Stimulated activated CD8-positive, alpha-beta memory T cell treated with anti-CD3 and anti-CD28 coated beads, Interleukin-4, amount 100 ng/mL, for 4 hours (primary cell): Measurements from ENCODE around the gene RPRD1A.
"Not testable (repeated sequence)": the region's sequence is repeated elsewhere in the genome, so short reads cannot be mapped to it uniquely, and the experiment has no call there.

ENCODE experiments used
- DNase-seq, 2 donors: peaks; one replicate each; pipeline ENCODE4 v3.0.0-alpha.2; 2020; ENCODE audit warnings: low read depth in 2 of 2, low spot score in 1 of 2

Gene RPRD1A, protein sequence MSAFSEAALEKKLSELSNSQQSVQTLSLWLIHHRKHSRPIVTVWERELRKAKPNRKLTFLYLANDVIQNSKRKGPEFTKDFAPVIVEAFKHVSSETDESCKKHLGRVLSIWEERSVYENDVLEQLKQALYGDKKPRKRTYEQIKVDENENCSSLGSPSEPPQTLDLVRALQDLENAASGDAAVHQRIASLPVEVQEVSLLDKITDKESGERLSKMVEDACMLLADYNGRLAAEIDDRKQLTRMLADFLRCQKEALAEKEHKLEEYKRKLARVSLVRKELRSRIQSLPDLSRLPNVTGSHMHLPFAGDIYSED

DNA sequence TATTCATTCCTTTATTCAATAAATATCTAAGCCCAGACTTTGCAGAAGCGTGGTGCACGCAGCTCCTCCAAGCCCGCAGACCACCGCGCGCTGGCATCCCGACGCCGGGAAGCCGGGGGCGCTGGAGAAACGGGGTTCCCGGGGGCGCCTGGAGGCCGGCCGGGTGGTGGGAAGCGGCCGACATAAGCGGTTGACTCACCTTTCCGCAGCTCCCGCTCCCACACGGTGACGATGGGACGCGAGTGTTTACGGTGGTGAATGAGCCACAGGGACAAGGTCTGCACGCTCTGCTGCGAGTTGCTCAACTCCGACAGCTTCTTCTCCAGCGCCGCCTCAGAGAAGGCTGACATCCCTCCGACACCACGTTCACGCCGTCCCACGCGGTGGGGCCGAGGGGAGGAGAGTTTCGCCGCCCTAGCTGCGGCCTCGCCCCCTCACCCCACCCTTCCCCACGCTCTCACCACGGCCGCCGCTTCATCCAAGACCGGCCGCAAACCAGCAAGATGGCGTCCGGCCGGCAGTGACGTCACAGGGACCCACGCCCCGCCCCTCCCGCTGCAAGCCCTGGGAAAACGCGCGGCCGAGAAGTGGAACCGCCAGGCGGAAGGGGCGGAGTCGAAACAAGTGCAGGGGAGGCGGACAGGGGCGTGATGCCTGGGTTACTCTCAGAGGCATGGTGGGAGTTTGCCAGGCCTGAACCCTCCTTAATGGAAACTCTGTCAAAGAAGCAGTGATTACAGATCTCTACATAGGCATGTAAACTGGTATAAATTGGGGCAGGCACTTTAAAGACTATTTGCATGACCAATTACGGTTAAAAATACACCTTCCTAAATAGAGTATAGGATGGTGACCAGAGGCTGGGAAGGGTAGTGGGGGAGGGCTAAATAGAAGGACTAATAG is at the start of gene RPRD1A:
Gene RPRD1A, minus strand, starts transcription at position 505 of the 903 bp plus-strand sequence. Its CDS starts 155 bp downstream, at position 350.
- DNase-seq = peak; percentile 97 to 98

GRCh38 chr18:36116771-36117170 is 49.4 kb upstream of the RPRD1A start:
- not testable (repeated sequence) for DNase-seq

DNA sequence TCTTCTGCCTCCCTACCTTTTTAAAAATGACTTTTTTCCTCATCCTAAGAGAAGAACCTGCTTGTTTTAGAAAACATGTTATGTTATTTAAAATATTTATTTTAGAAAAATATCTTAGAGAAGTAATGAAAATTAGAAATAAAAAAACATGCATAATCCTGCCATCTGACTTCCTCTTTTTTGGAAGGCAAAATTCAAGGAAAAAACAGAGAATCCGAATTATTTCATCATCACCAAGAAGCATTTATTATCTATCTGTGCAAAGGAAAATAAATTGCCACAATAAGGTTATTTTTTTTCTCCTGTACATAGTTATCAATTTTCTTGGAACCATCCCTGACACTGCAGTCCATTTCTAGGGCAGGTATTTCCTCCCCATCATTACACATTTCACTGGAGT is 47.4 kb upstream of the RPRD1A start:
- DNase-seq = no peak

DNA sequence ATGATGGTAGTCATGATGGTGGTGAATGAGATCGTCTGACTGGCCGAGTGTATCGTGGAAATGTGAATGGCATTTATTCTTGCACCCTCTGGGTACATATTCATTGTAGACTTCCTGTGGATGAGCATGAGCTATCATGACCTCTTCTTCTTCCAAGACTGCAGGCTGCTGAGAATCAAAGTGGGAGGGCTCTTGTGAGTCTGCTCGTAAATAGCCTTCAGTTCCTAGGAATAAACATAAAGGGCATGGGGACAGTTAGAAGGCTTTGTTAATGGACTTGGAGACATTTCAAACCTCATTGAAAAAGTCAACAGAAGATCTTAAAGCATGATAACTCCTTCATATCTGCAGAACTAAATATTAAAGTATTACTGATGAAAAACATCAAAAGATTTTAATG is 46.9 kb upstream of the RPRD1A start:
- no peak for DNase-seq

- no peak for DNase-seq
These were observed 44.9 kb upstream of the RPRD1A start for GRCh38 chr18:36112302-36112701.

- DNase-seq = no peak
These were observed 42.4 kb upstream of the RPRD1A start for GRCh38 chr18:36109737-36110136.

DNA sequence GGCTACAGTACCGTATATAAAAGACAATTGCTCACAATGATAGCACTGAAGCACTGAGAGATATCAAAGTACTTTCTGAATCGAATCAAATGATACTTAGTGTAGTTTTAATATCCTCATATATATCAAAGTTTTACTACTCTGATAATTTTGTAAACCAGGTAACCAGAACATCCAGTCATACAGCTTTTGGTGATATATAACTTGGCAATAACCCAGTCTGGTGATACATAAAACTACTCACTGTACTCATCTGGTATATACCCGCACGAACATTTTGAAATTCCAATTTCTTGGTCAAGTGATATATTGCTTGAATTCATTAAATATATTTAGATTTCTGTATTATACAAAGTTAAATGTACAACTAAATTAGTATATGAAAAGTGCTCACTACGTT is 41.2 kb upstream of the RPRD1A start:
- no peak for DNase-seq

DNA sequence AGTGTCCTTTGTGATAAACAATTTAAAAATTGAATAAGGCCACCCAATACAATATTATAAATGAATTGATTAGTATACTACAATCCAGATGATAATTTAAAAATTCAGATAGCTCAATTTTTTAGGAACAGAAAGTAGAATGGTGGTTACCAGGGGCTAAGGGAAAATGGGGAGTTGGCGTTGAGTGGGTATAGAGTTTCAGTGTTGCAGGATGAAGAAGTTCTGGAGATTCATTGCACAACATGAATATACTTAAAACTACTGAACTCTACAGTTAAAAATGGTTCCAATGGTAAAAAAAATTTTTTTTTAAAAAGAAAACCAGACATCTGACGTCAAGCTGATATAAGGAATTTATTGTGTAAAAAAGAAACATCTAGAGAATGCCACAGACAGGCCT is 40.8 kb upstream of the RPRD1A start:
- DNase-seq = no peak

DNA sequence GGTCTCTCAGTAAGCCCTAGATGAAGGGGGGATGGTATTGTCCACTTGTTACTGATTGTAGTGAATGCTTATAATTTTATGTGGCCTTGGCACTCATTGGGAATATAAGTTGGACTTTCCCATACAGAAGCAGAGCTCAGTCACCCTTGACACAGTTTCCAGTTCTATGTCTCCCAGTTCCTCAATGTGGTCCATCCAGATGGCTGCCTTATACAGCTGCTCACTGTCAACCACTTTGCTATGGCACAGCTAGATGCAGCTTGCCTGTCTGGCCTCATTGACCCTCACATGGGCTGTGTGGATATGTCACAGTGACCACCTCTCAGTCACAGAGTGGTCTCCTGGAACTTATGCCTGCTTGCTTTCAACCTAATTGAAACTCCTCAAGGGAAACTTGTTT is 40.1 kb upstream of the RPRD1A start:
- DNase-seq = no peak

GRCh38 chr18:36104749-36105148 is 37.4 kb upstream of the RPRD1A start:
- DNase-seq = no peak

GRCh38 chr18:36101943-36102342 is 34.6 kb upstream of the RPRD1A start:
- DNase-seq = no peak

DNA sequence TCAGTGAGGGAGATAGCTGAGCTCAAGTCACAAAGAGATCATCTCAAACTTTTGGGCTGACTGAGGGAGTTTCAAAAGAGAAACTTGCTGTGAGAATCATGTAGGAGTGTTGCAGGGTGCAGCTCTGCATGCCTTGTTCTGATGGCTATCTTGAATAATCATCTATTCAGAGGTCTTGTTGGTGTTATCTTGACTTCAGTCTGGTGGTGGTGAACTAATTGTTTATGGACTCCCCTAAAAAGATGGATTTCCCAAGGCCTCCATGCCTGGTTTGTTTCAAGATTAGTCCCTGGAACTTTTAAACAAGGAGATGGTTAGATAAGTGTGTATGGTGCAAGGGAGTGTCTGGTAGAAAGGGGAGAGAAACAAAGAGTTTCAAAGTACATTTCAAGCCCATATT is 32.0 kb upstream of the RPRD1A start:
- DNase-seq = no peak

- no peak for DNase-seq
These were observed 29.6 kb upstream of the RPRD1A start for GRCh38 chr18:36096955-36097354.

DNA sequence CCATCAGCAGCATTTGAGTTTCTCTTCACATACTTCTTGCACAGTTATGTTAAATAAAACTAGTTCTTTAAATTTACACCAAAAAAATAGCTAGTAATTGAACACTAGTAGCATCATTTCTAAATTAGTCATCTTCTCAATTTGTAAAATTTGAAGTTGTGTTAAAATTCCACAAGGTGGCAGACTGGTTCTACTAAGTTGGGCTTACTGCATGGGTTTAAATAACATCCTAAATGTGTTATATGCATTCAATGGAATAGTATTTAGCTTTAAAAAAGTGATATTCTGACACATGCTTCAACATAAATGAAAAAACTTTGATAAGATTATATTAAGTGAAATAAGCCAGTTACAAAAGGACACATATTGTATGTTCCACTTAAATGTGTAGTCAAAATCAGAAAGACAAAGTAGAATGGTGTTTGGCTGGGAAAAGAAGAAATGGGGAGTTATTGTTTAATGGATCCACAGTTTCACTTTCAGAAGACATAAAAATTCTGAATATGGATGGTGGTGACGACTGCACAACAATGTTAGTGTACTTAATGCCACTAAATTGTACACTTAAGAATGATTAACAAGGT is 28.7 kb upstream of the RPRD1A start:
- no peak for DNase-seq

DNA sequence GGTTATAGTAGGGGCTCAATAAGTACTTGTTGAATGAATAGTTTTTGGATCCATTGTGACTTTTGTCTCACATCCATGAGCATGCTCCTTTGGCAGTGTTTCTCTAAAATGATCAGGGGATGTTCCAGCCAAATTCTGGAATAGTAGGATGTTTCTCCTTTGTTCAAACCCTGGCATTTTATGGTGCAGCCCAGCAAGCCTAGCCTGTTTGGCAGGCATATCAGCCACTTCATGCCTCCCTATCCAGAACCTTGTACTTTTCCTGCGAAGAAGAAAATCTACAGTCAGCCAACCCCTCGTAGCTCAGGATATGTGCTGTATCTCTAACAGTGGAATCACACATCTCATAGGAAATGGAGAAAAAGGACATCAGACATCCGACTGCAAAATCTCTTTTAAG is 27.1 kb upstream of the RPRD1A start:
- no peak for DNase-seq

DNA sequence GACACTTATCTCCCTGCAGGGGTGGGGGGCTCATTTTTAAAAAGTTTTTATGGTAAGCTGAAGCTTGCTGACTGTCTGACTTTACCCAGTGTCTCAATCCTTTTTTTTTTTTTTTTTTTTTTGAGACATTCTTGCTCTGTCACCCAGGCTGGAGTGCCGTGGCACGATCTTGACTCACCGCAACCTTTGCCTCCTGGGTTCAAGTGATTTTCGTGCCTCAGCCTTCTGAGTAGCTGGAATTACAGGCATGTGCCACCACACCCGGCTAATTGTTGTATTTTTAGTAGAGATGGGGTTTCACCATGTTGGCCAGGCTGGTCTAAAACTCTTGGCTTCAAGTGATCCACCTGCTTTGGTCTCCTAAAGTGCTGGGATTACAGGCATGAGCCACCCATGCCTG is 24.8 kb upstream of the RPRD1A start:
- DNase-seq = not testable (repeated sequence)

- DNase-seq = no peak
These were observed 21.6 kb upstream of the RPRD1A start for GRCh38 chr18:36089001-36089400.

- no peak for DNase-seq
These were observed 20.9 kb upstream of the RPRD1A start for GRCh38 chr18:36088256-36088655.

DNA sequence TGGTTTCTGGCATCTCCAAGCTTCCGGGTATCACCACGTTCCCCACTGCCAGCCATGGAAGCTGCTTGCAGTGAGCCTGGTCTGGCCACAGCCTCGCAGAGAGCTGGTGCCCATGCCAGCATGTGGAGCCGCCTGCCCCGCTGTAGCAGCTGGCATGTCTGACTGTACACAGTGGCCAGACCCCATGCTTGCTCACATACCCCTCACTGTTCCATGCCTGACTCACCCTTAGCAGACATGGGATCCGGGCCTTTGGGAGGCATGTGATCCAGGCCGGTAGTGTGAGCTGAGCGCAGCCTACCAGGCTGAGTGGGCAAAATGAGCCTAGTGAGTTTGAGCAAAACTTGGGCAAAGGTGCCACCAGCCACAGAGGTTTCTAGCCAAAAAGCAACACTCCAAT is 18.8 kb upstream of the RPRD1A start:
- no peak for DNase-seq

DNA sequence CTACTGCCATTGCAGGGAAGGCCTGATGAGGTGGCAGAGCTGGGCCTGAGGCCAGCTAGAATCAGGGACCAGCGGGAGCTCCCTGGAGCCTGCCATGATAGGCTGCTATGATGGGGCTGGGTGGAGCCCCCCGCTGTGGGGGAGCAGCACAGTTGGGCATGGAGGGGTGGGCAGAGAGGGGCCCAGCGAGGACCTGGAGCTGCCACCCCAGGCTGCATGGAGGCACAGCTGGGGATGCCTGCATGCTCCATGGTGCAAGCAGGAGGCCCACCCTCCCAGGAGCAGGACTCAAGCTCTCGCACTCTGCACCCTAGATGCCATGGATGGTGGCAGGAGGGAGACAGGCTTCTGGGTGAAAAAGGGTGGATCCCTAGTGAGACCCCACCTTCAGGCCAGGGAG is 17.8 kb upstream of the RPRD1A start:
- DNase-seq = no peak

DNA sequence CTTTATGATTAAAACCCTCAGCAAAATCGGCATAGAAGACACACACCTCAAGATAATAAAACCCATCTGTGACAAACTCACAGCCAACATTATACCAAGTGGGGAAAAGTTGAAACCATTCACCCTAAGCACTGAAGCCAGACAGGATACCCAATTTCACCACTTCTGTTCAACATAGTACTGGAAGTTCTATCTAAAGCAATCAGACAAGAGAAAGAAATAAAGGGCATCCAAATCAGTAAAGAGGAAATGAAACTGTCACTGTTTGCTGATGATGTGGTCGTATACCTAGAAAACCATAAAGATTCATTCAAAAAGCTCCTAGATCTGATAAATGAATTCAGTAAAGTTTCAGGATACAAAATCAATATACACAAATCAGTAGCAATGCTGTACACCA is 16.4 kb upstream of the RPRD1A start:
- no peak for DNase-seq

GRCh38 chr18:36081118-36081517 is 13.8 kb upstream of the RPRD1A start:
- not testable (repeated sequence) for DNase-seq
